Peyer's patch (tissue), 4 donors: Measurements from ENCODE around the gene IGFBP6. TPM values are rescaled to one million over a fixed set of nuclear protein-coding genes. Genes with fewer than 3 reads are reported as not detected.
A peak's percentile ranks its signal among the peaks of the same experiment; 100 is the strongest.

Source experiments
- DNase-seq, 3 donors: peaks; one replicate each; pipeline ENCODE4 v3.0.0-alpha.2; 2017 to 2019
- H3K27ac ChIP-seq, 4 donors: fragments of 200-600 bp; sonication (generic); one replicate each; pipeline ENCODE4 v1.5.1; 2016 to 2019
- H3K27me3 ChIP-seq, 2 donors: fragments of 200-600 bp; sonication (generic); one replicate each; pipeline ENCODE4 v1.5.1; 2019
- H3K36me3 ChIP-seq, 3 donors: fragments of 200-600 bp; sonication (generic); one replicate each; pipeline ENCODE4 v1.5.1; 2016 to 2019
- H3K4me1 ChIP-seq, 4 donors: fragments of 200-600 bp; sonication (generic); one replicate each; pipeline ENCODE4 v1.5.1; 2016 to 2019
- H3K4me3 ChIP-seq, 4 donors: fragments of 200-600 bp; sonication (generic); 1 replicate in 3 of 4; 2 replicates in 1 of 4; pipeline ENCODE4 v1.5.1; 2016 to 2019; ENCODE audit warnings: mild to moderate bottlenecking in 1 of 4
- H3K9me3 ChIP-seq, 4 donors: fragments of 200-600 bp; sonication (generic); one replicate each; pipeline ENCODE4 v1.5.1; 2016 to 2019; ENCODE audit warnings: mild to moderate bottlenecking in 1 of 4
- CTCF ChIP-seq, 6 experiments: fragments of 450-650 bp in 4 of 6; fragments of 200-600 bp in 2 of 6; sonication (generic) in 1 of 6; IDR thresholded peaks; one replicate each; pipeline ENCODE4 v1.5.1; 2017 to 2019; ENCODE audit warnings: antibody characterized with exemption in 6 of 6, mild to moderate bottlenecking in 3 of 6, moderate library complexity in 1 of 6
- POLR2A ChIP-seq, 2 donors: fragments of 450-650 bp; IDR thresholded peaks; one replicate each; pipeline ENCODE4 v1.5.1; 2017; ENCODE audit warnings: antibody characterized with exemption in 2 of 2, mild to moderate bottlenecking in 2 of 2, moderate library complexity in 2 of 2
- total RNA-seq, 4 donors: library from RNA; depleted of rRNA; stranded (reverse); fragments of >200 nt; gene quantifications; one replicate each; pipeline ENCODE4 v1.1.0, GENCODE V29; 2016

The IGFBP6 gene
- total RNA-seq, 4 donors from 2014 or later, result 68.5 to 191 (median 128) TPM

- peak in 2 of 3 donors; percentile 43 to 45 for DNase-seq
- H3K9me3 ChIP-seq, result no peaks in the 10 kb centered on the region
- no peak overlapping the region for H3K27ac ChIP-seq
- no peak for TF ChIP-seq POLR2A (IDR thresholded peaks at IDR 0.05)
- no peak for TF ChIP-seq CTCF (IDR thresholded peaks at IDR 0.05)
- peaks cover 0 to 39% (median 10%) of the 10 kb centered on the region in 4 donors for H3K4me1 ChIP-seq
- no peaks in the 10 kb centered on the region for H3K27me3 ChIP-seq
- no peak overlapping the region for H3K4me3 ChIP-seq
- peaks cover 0 to 37% (median 0%) of the 10 kb centered on the region in 3 donors for H3K36me3 ChIP-seq
These were observed 39.5 kb upstream of the IGFBP6 start for GRCh38 chr12:53057816-53058500.

GRCh38 chr12:53058674-53059433, 38.6 kb upstream of the IGFBP6 start:
- H3K27ac ChIP-seq, result no peak overlapping the region
- peak in 2 of 3 donors; percentile 44 to 45 for DNase-seq

GRCh38 chr12:53059434-53060063, 37.9 kb upstream of the IGFBP6 start:
- peaks cover 0 to 27% (median 2%) of the 10 kb centered on the region in 4 donors for H3K4me1 ChIP-seq
- no peaks in the 10 kb centered on the region for H3K9me3 ChIP-seq
- DNase-seq, result peak in 2 of 3 donors; percentile 37 to 47
- peak overlapping the region in 1 of 4 donors; percentile 46 for H3K27ac ChIP-seq
- peaks cover 0 to 52% (median 0%) of the 10 kb centered on the region in 3 donors for H3K36me3 ChIP-seq
- H3K27me3 ChIP-seq, result no peaks in the 10 kb centered on the region
- H3K4me3 ChIP-seq, result no peak overlapping the region
- TF ChIP-seq CTCF (IDR thresholded peaks at IDR 0.05) (no peak), POLR2A (IDR thresholded peaks at IDR 0.05) (no peak)

More at GRCh38 chr12:53058674-53059433, 38.6 kb upstream of the IGFBP6 start:
- Histone ChIP-seq H3K36me3 (peaks cover 0 to 46% (median 0%) of the 10 kb centered on the region in 3 donors), H3K27me3 (no peaks in the 10 kb centered on the region), H3K9me3 (no peaks in the 10 kb centered on the region), H3K4me3 (no peak overlapping the region), H3K4me1 (peaks cover 0 to 30% (median 3%) of the 10 kb centered on the region in 4 donors)
- TF ChIP-seq CTCF (IDR thresholded peaks at IDR 0.05) (no peak), POLR2A (IDR thresholded peaks at IDR 0.05) (no peak)

GRCh38 chr12:53060064-53060720, 37.3 kb upstream of the IGFBP6 start:
- Histone ChIP-seq H3K4me1 (peaks cover 0 to 27% (median 2%) of the 10 kb centered on the region in 4 donors), H3K27ac (peak overlapping the region in 1 of 4 donors; percentile 46), H3K4me3 (no peak overlapping the region), H3K9me3 (no peaks in the 10 kb centered on the region), H3K27me3 (no peaks in the 10 kb centered on the region), H3K36me3 (peaks cover 0 to 59% (median 0%) of the 10 kb centered on the region in 3 donors)
- no peak for DNase-seq
- no peak for TF ChIP-seq POLR2A (IDR thresholded peaks at IDR 0.05)
- no peak for TF ChIP-seq CTCF (IDR thresholded peaks at IDR 0.05)

- no peaks in the 10 kb centered on the region for H3K9me3 ChIP-seq
- TF ChIP-seq CTCF (IDR thresholded peaks at IDR 0.05) (no peak), POLR2A (IDR thresholded peaks at IDR 0.05) (no peak)
- no peaks in the 10 kb centered on the region for H3K27me3 ChIP-seq
- H3K36me3 ChIP-seq, result peaks cover 0 to 65% (median 0%) of the 10 kb centered on the region in 3 donors
- H3K4me1 ChIP-seq, result peaks cover 0 to 27% (median 2%) of the 10 kb centered on the region in 4 donors
- H3K4me3 ChIP-seq, result no peak overlapping the region
- peak overlapping the region in 3 of 4 donors; percentile 24 to 46 (median 38) for H3K27ac ChIP-seq
- peak in 2 of 3 donors; percentile 46 to 49 for DNase-seq
These were observed 36.7 kb upstream of the IGFBP6 start for GRCh38 chr12:53060721-53061276.
